Ovary (tissue), 3 donors: Measurements from ENCODE around the gene NFILZ.

Source experiments
- EP300 ChIP-seq: sonication (generic); formaldehyde crosslinking; IDR thresholded peaks from one replicate; pipeline ENCODE4 v1.6.1; 2017; ENCODE audit warnings: antibody characterized with exemption
- TF ChIP-seq, protein P1 (sequence below), 3 donors: fragments of 450-650 bp in 2 of 3; fragments of 200-600 bp in 1 of 3; IDR thresholded peaks; one replicate each; pipeline versions ENCODE4 v1.5.1 to v1.8.0; 2016 to 2022; ENCODE audit warnings: antibody characterized with exemption in 3 of 3, mild to moderate bottlenecking in 1 of 3
- donor health status: DM: no; HTN: no; CAD: no.

DNA sequence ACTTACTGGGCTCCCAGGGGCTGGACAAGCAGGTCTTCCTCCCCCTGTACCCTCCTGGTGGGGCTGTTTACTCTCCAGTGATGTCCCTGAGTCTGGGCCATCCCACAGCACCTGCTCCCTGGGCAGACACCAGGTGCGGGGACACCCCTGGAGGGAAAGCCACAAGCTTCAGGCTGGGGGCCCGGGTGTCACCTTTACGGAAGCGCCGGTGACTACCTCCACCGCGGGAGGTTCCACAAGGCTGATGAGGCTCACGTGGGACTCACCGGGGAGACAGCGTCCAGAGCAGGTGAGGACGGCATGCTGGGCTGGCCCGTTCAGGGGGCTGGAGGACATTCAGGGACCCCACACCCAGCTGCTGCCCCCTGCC, 24.9 kb downstream of the NFILZ start:
- TF ChIP-seq EP300: no peak
- TF ChIP-seq, protein P1, sequence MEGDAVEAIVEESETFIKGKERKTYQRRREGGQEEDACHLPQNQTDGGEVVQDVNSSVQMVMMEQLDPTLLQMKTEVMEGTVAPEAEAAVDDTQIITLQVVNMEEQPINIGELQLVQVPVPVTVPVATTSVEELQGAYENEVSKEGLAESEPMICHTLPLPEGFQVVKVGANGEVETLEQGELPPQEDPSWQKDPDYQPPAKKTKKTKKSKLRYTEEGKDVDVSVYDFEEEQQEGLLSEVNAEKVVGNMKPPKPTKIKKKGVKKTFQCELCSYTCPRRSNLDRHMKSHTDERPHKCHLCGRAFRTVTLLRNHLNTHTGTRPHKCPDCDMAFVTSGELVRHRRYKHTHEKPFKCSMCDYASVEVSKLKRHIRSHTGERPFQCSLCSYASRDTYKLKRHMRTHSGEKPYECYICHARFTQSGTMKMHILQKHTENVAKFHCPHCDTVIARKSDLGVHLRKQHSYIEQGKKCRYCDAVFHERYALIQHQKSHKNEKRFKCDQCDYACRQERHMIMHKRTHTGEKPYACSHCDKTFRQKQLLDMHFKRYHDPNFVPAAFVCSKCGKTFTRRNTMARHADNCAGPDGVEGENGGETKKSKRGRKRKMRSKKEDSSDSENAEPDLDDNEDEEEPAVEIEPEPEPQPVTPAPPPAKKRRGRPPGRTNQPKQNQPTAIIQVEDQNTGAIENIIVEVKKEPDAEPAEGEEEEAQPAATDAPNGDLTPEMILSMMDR (IDR thresholded peaks at IDR 0.05): no peak
